ENCODE data around the gene LILRB5.
"Not testable (repeated sequence)": the region's sequence is repeated elsewhere in the genome, so short reads cannot be mapped to it uniquely, and the experiment has no call there.

GRCh38 chr19:54272181-54272580 lies 15.1 kb upstream of the LILRB5 start:
- TF ChIP-seq POLR2AphosphoS5 (IDR thresholded peaks at IDR 0.05; ENCODE audit: insufficient read depth in 1 of 2, low read depth in 1 of 2); CTCF (IDR thresholded peaks at IDR 0.05); POLR2A (IDR thresholded peaks at IDR 0.05): not testable (repeated sequence)
